CD4-positive, CD25-positive, alpha-beta regulatory T cell (primary cell): ENCODE measurements around the gene RIMS1. TPM values are rescaled to one million over a fixed set of nuclear protein-coding genes. Genes with fewer than 3 reads are reported as not detected.

Experiments used
- ATAC-seq, 2 donors: fragments of 150-1000 bp; cut with Tn5 transposase; one replicate each; pipeline ENCODE4 v1.10.0; 2021; ENCODE audit warnings: low read depth in 2 of 2, moderate number of reproducible peaks in 2 of 2, moderate library complexity in 1 of 2
- DNase-seq, 3 donors: peaks; one replicate each; pipeline versions ENCODE4 v3.0.0 to v3.0.0-alpha.2; 2012 to 2022; ENCODE audit warnings: mixed read lengths in 1 of 3
- H3K27ac ChIP-seq: one replicate; pipeline ENCODE4 v1.7.0; 2013; ENCODE audit warnings: mild to moderate bottlenecking, low read length; ENCODE audit not compliant: insufficient read depth, poor library complexity, severe bottlenecking
- H3K27me3 ChIP-seq: one replicate; pipeline ENCODE4 v1.7.0; 2013; ENCODE audit warnings: low read length; ENCODE audit not compliant: control insufficient read depth, insufficient read depth
- H3K36me3 ChIP-seq: one replicate; pipeline ENCODE4 v1.7.0; 2013; ENCODE audit warnings: mild to moderate bottlenecking, low read length, moderate library complexity; ENCODE audit not compliant: control insufficient read depth, insufficient read depth
- H3K4me1 ChIP-seq: 2 replicates; pipeline ENCODE4 v1.7.0; 2013; ENCODE audit warnings: mild to moderate bottlenecking, low read length; ENCODE audit not compliant: insufficient read depth, control insufficient read depth, poor library complexity, severe bottlenecking
- H3K4me3 ChIP-seq: one replicate; pipeline ENCODE4 v1.7.0; 2013; ENCODE audit warnings: low read depth, mild to moderate bottlenecking, low read length, moderate library complexity
- H3K9me3 ChIP-seq, 2 experiments: 1 replicate in 1 of 2; 2 replicates in 1 of 2; pipeline ENCODE4 v1.7.0; 2013; ENCODE audit warnings: low read length in 2 of 2, mild to moderate bottlenecking in 1 of 2, moderate library complexity in 1 of 2; ENCODE audit not compliant: control insufficient read depth in 2 of 2
- H3K27ac Mint-ChIP-seq, 3 donors: one replicate each; pipeline ENCODE4 v1.8.0; 2020 to 2022; ENCODE audit warnings: mild to moderate bottlenecking in 3 of 3, mixed read lengths in 3 of 3, moderate library complexity in 2 of 3
- H3K27me3 Mint-ChIP-seq: one replicate; pipeline ENCODE4 v1.8.0; 2022; ENCODE audit warnings: mild to moderate bottlenecking, mixed read lengths
- H3K36me3 Mint-ChIP-seq: one replicate; pipeline ENCODE4 v1.8.0; 2020; ENCODE audit warnings: mixed read lengths
- H3K4me1 Mint-ChIP-seq, 4 donors: one replicate each; pipeline ENCODE4 v1.8.0; 2020 to 2022; ENCODE audit warnings: mixed read lengths in 4 of 4, mild to moderate bottlenecking in 1 of 4
- H3K4me3 Mint-ChIP-seq, 4 donors: one replicate each; pipeline ENCODE4 v1.8.0; 2020 to 2022; ENCODE audit warnings: mild to moderate bottlenecking in 4 of 4, mixed read lengths in 4 of 4, moderate library complexity in 3 of 4
- H3K9me3 Mint-ChIP-seq, 7 donors: one replicate each; pipeline ENCODE4 v1.8.0; 2020 to 2022; ENCODE audit warnings: mixed read lengths in 7 of 7, mild to moderate bottlenecking in 3 of 7, moderate library complexity in 2 of 7
- polyA plus RNA-seq, 4 donors: library from polyadenylated mRNA; unstranded; fragments of 300-500 nt; fragmentation: Illumina TruSeq; gene quantifications; one replicate each; pipeline ENCODE4 v1.2.3, GENCODE V29; 2021
- total RNA-seq: library from RNA; stranded (reverse); gene quantifications from one replicate; pipeline ENCODE4 v1.2.3, GENCODE V29; 2022

The RIMS1 gene, protein sequence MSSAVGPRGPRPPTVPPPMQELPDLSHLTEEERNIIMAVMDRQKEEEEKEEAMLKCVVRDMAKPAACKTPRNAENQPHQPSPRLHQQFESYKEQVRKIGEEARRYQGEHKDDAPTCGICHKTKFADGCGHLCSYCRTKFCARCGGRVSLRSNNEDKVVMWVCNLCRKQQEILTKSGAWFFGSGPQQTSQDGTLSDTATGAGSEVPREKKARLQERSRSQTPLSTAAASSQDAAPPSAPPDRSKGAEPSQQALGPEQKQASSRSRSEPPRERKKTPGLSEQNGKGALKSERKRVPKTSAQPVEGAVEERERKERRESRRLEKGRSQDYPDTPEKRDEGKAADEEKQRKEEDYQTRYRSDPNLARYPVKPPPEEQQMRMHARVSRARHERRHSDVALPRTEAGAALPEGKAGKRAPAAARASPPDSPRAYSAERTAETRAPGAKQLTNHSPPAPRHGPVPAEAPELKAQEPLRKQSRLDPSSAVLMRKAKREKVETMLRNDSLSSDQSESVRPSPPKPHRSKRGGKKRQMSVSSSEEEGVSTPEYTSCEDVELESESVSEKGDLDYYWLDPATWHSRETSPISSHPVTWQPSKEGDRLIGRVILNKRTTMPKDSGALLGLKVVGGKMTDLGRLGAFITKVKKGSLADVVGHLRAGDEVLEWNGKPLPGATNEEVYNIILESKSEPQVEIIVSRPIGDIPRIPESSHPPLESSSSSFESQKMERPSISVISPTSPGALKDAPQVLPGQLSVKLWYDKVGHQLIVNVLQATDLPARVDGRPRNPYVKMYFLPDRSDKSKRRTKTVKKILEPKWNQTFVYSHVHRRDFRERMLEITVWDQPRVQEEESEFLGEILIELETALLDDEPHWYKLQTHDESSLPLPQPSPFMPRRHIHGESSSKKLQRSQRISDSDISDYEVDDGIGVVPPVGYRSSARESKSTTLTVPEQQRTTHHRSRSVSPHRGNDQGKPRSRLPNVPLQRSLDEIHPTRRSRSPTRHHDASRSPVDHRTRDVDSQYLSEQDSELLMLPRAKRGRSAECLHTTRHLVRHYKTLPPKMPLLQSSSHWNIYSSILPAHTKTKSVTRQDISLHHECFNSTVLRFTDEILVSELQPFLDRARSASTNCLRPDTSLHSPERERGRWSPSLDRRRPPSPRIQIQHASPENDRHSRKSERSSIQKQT (N-terminal part only)
- not detected for total RNA-seq
- polyA plus RNA-seq, result not detected

DNA sequence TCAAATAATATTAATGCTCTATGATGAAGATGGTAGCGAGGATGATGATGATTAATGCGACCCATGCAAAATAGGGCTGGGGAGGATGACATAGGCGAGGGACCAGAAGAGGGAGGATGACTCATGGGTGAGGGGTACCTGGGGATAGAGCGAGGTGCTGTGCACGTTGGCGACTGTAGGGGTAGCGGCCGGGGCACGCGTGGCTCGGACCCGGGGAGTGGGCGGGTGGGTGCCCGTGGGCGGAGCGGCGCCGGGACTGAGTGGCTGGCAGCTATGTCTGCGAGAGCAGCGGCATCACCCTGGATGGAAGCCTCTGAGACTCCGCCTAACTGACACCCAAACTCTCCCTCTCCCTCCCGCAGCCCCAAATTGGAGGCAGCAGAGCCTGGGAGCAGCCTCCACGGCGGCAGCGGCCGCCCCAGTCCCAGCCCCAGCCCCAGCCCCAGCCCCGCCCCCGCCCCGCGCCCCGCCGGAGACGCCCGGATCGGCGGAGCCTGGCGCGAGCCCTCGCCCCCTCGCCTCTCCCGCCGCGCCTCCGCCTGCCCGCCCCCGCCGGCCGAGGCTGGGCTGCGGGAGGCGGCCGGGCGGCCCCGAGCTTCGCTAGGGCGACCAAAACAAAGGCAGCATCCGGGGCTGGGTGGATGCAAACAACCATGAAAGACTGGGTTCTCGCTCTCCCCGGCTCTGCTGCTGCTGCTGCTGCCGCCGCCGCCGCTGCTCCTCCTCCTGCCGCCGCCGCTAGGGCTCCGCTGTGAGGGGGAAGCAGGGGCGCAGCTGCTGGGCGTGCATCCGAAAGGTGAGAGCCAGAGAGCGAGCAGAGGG lies at the start of gene RIMS1:
Gene RIMS1, plus strand, starts transcription at position 367 of the 822 bp plus-strand sequence. CDS start 474 bp downstream, outside the sequence.
- Histone ChIP-seq H3K4me1 (no peaks in the 10 kb centered on the region), H3K4me3 (no peak within 1 kb of the TSS), H3K9me3 (no peaks in the 10 kb centered on the region), H3K36me3 (no peaks in the 10 kb centered on the region), H3K27ac (no peak within 1 kb of the TSS), H3K27me3 (peaks cover 3% of the 10 kb centered on the region)
- Mint-ChIP-seq H3K9me3 (peaks cover 0 to 11% (median 2%) of the 10 kb centered on the region in 7 donors), H3K4me3 (peak within 1 kb of the TSS in 2 of 4 donors; percentile 74 to 76), H3K27me3 (peaks cover 19% of the 10 kb centered on the region), H3K36me3 (no peaks in the 10 kb centered on the region), H3K27ac (peak within 1 kb of the TSS in 1 of 3 donors; percentile 93), H3K4me1 (peaks cover 0 to 2% (median 0%) of the 10 kb centered on the region in 4 donors)
- peak in 1 of 3 donors; percentile 0 for DNase-seq
- no peak for ATAC-seq

DNA sequence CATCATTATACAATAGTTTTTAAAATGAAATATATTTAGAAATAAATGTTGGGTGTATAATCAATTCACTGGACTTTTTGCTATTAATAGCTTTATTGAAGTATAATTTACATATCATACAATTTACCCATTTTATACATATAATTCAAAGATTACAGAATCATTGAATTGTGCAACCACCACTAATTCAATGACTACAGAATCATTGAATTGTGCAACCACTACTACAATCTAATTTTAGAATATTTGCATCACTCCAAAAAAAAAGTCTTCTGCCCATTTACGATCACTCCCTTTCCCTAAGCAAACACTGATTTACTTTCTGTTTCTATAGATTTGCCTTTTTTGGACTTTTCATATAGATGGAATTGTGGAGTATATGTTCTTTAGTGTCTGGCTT lies 35.1 kb upstream of the RIMS1 start:
- Histone ChIP-seq H3K9me3 (no peaks in the 10 kb centered on the region), H3K27me3 (no peaks in the 10 kb centered on the region), H3K4me1 (no peaks in the 10 kb centered on the region), H3K36me3 (no peaks in the 10 kb centered on the region), H3K4me3 (no peak overlapping the region), H3K27ac (no peak overlapping the region)
- no peak for ATAC-seq
- no peaks in the 10 kb centered on the region for H3K27me3 Mint-ChIP-seq
- no peak overlapping the region for H3K27ac Mint-ChIP-seq
- H3K36me3 Mint-ChIP-seq, result no peaks in the 10 kb centered on the region
- no peak for DNase-seq
- H3K4me1 Mint-ChIP-seq, result no peaks in the 10 kb centered on the region
- H3K9me3 Mint-ChIP-seq, result peaks cover 0 to 15% (median 5%) of the 10 kb centered on the region in 7 donors
- H3K4me3 Mint-ChIP-seq, result no peak overlapping the region

DNA sequence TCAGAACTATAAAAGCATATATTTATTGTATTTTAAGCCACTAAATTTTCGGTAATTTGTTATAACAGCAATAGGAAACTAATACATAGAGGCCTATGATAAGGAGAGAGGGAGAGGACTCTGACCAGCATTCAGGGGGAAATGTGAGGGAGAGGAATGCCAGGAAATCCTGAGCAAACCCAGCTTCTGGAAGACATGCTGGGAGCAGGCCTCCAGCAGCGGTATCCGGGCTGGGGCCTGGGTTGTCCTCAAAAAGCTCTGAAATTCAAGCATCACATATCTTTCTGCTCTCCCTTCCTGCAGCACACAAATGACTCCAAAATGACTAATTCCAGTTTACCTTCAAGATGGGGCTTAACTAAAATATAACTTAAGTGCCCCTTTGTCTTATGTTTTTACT lies 33.4 kb upstream of the RIMS1 start:
- no peak overlapping the region for H3K27ac Mint-ChIP-seq
- H3K4me3 Mint-ChIP-seq, result no peak overlapping the region
- Histone ChIP-seq H3K36me3 (no peaks in the 10 kb centered on the region), H3K4me3 (no peak overlapping the region), H3K4me1 (no peaks in the 10 kb centered on the region), H3K27ac (no peak overlapping the region), H3K27me3 (no peaks in the 10 kb centered on the region), H3K9me3 (no peaks in the 10 kb centered on the region)
- no peaks in the 10 kb centered on the region for H3K4me1 Mint-ChIP-seq
- peaks cover 0 to 17% (median 5%) of the 10 kb centered on the region in 7 donors for H3K9me3 Mint-ChIP-seq
- no peak for ATAC-seq
- H3K36me3 Mint-ChIP-seq, result no peaks in the 10 kb centered on the region
- DNase-seq, result no peak
- no peaks in the 10 kb centered on the region for H3K27me3 Mint-ChIP-seq

DNA sequence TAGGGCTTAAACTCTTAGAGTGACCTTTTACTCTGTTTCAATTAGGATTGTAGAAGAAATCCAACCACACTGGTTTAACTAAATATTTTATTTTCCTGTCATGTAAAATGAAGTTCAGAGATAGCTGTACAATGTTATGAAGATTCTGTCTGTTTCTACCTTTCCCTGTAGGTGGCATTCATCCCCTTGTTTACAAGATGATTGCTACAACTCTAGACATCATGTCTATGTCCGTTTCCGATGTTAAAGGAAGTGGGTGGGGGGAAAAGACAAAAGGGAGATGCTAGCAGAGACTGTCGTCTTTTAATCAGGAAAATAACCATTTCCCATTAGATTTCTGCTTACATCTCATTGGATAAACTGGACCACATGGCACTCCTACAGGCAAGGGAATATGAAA lies 30.9 kb upstream of the RIMS1 start:
- no peak for DNase-seq

DNA sequence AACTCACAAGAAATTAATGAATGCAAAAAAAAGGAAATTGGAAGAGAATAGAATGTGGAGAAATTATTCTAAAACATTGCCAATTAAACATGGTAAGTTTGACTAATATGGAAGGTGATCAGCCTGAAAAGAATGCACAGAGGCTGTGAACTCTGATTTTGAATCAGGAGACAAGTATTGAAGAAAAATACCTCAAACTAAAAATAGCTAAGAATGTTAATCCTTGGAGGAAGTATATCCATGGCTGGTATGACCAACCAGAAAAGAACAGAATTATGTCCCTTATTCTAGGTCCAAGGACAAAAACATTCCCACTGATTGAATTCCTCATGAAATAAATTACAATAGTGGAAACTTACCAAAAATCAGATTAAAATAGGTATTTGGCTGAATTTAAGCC lies 7.3 kb upstream of the RIMS1 start:
- no peak overlapping the region for H3K4me3 ChIP-seq
- Mint-ChIP-seq H3K27me3 (no peaks in the 10 kb centered on the region), H3K4me1 (no peaks in the 10 kb centered on the region), H3K36me3 (no peaks in the 10 kb centered on the region), H3K27ac (no peak overlapping the region), H3K9me3 (peaks cover 0 to 8% (median 5%) of the 10 kb centered on the region in 7 donors), H3K4me3 (no peak overlapping the region)
- no peak overlapping the region for H3K27ac ChIP-seq
- H3K36me3 ChIP-seq, result no peaks in the 10 kb centered on the region
- DNase-seq (no peak), ATAC-seq (no peak)
- no peaks in the 10 kb centered on the region for H3K9me3 ChIP-seq
- H3K27me3 ChIP-seq, result no peaks in the 10 kb centered on the region
- H3K4me1 ChIP-seq, result no peaks in the 10 kb centered on the region

More for the DNA sequence above, 30.9 kb upstream of the RIMS1 start:
- H3K27me3 ChIP-seq, result no peaks in the 10 kb centered on the region
- H3K9me3 ChIP-seq, result no peaks in the 10 kb centered on the region
- no peak overlapping the region for H3K27ac ChIP-seq
- no peaks in the 10 kb centered on the region for H3K27me3 Mint-ChIP-seq
- ATAC-seq, result no peak
- no peak overlapping the region for H3K4me3 Mint-ChIP-seq
- H3K27ac Mint-ChIP-seq, result no peak overlapping the region
- H3K4me1 Mint-ChIP-seq, result no peaks in the 10 kb centered on the region
- H3K4me1 ChIP-seq, result no peaks in the 10 kb centered on the region
- no peaks in the 10 kb centered on the region for H3K36me3 Mint-ChIP-seq
- no peaks in the 10 kb centered on the region for H3K36me3 ChIP-seq
- peaks cover 0 to 10% (median 4%) of the 10 kb centered on the region in 7 donors for H3K9me3 Mint-ChIP-seq
- H3K4me3 ChIP-seq, result no peak overlapping the region

DNA sequence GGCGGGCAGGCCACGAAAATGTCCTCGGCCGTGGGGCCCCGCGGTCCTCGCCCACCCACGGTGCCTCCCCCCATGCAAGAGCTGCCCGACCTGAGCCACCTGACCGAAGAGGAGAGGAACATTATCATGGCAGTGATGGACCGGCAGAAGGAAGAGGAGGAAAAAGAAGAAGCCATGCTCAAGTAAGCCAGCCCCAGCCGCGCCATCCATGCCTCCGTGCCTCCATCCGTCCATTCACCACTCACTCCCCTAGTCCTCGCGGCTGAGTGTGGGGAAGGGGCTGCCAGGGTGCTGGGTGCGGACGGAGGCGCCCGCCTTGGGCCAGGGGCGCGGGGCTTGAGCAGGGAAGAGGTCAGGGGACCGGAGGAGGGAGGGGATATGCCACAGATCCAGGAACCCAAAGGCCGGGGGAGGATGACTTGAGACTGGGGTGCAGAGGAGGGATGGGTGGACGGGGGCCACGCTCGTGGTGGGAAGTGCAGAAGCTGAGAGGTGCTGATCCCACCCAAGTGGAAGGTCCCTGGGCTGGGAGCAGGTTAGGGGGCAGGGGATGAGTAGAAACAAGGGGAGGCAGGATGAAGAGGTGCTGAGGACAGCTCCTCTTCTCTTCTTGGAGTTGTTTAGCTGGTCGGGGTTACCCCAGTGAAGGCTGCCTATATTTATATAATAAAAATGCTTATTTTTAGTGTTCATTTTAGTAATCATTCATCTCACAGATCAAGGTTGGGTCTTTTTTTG lies 825 bp downstream of the RIMS1 start:
- Histone ChIP-seq H3K4me3 (no peak overlapping the region), H3K4me1 (no peaks in the 10 kb centered on the region), H3K27ac (no peak overlapping the region), H3K27me3 (peaks cover 3% of the 10 kb centered on the region), H3K9me3 (no peaks in the 10 kb centered on the region), H3K36me3 (no peaks in the 10 kb centered on the region)
- Mint-ChIP-seq H3K9me3 (peaks cover 0 to 11% (median 2%) of the 10 kb centered on the region in 7 donors), H3K36me3 (no peaks in the 10 kb centered on the region), H3K27me3 (peaks cover 19% of the 10 kb centered on the region), H3K4me1 (peaks cover 0 to 2% (median 0%) of the 10 kb centered on the region in 4 donors), H3K4me3 (peak overlapping the region in 1 of 4 donors; percentile 76), H3K27ac (no peak overlapping the region)
- ATAC-seq, result no peak
- no peak for DNase-seq
